Mesenteric fat pad (tissue), 1 donor: ENCODE data around the gene LIN52. TPM values are rescaled to one million over a fixed set of nuclear protein-coding genes. Genes with fewer than 3 reads are reported as not detected.

Experiments
- DNase-seq: peaks from one replicate; pipeline ENCODE4 v3.0.0-alpha.2; 2020; ENCODE audit warnings: low spot score
- total RNA-seq: library from RNA; stranded (reverse); fragmentation: NEBNext Ultra II Directional; extraction: Animal tissue kit (Norgen Biotek cat#: 25700); gene quantifications from one replicate; pipeline ENCODE4 v1.2.1, GENCODE V29; 2021
- donor health status: DM: yes; HTN: yes; CAD: no.

LIN52 gene
- total RNA-seq, 1 donor from 2014 or later: 9.2 TPM

DNA sequence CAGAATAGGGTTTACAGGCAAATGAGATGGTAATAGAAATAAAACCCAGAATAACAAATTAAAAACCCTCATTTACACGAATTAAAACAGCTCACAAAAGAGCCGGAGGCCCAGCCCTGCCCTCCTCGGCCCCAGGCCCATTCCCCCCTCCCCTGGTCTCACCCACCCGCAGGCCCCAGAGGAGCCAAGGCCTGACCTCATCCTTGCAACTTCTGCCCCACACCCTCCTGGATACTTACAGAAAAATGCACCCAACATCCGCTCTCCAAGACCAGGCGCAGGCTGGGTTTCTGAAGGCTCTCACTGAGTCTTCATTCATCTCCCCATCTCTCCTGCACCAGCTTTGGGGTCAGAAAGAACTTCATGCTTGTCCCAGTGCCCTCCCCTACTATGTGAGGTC is 138.3 kb downstream of the LIN52 start:
- no peak for DNase-seq

DNA sequence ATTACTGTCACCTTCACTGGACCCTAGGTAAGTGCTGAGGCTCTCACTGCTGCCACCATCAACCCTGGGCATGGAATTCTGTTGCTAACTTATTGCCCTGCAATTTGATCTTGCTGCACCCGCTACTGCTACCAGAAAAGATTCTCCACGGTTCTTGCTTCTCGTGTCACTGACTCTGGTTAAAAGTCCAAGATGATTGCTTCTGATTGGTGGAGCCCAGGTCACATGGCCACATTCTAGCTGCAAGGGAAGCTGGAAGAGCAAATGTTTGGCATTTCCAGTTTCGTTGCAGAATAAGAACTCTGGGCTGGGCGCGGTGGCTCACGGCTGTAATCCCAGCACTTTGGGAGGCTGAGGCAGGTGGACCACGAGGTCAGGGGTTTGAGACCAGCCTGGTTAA is 147.0 kb downstream of the LIN52 start:
- DNase-seq: no peak

DNA sequence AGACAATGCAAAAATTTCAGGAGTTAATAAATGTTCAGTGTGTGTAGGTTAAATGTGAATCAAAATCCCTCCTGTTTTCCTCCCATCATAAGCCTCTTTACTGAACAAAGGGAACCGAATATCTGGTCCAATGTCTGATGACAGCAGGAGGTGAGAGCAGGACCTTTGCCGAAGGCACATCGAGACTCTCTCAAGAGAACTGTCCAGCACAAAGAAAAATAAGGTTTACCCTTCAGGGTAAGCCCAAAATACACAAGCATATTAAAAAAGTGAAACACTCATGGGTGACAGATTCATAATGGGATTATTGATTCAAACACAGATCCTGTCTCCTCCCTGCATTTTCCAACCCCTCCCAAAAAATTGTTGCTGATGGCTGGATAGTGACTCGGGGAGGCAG is 150.3 kb downstream of the LIN52 start:
- no peak for DNase-seq

DNA sequence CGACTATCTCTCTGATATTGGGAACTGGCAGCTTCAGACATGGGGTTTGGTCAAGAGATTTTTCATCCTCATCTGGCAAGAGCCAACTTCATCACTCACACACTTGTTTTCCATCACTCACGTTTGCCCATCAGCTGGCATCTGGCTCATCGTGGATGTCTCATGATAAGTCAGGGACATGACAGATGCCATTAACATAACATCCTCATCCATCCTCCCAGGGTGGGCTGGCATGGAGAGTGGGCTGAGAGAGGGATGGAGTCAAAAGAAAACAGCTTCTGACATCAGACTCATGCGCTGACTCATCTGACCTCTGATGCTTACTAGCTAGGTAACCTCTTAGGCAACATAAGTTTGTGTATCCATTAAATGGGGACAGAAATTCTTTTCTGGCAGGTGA is 152.7 kb downstream of the LIN52 start:
- DNase-seq: no peak

DNA sequence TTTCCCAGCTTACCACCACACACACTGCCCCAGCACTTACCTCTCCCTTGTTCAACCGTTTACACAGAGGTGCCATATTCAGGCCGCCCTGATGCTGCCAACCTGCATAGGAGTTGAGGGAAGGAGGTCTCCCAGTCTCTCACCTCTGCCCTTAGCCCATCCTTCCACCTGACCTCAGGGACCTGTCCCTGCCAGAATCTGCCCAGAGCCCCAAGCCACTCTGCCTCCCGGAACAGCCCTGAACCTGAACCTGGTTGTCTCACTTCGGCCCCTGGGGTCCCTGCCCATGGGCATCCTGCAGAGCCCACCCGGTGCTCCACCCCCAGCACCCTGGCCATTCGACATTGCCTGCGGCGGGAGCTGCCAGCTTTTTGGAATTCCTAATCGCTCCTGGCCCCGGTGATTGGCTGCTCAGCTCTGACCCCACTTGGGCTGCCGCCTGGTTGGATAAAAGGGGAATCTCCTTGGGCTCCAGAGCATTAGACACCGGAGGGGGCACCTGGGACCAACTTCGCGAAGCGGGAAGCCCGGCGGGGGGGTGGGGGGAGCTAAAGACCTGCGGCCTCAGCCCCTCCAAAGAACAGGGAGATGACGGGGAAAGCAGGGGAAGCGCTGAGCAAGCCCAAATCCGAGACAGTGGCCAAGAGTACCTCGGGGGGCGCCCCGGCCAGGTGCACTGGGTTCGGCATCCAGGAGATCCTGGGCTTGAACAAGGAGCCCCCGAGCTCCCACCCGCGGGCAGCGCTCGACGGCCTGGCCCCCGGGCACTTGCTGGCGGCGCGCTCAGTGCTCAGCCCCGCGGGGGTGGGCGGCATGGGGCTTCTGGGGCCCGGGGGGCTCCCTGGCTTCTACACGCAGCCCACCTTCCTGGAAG is 154.5 kb downstream of the LIN52 start, which contains the start of gene VSX2:
VSX2 (plus strand) TSS at position 476 of the 874 bp plus-strand sequence; CDS start at position 589, 113 bp downstream.
- DNase-seq: no peak

DNA sequence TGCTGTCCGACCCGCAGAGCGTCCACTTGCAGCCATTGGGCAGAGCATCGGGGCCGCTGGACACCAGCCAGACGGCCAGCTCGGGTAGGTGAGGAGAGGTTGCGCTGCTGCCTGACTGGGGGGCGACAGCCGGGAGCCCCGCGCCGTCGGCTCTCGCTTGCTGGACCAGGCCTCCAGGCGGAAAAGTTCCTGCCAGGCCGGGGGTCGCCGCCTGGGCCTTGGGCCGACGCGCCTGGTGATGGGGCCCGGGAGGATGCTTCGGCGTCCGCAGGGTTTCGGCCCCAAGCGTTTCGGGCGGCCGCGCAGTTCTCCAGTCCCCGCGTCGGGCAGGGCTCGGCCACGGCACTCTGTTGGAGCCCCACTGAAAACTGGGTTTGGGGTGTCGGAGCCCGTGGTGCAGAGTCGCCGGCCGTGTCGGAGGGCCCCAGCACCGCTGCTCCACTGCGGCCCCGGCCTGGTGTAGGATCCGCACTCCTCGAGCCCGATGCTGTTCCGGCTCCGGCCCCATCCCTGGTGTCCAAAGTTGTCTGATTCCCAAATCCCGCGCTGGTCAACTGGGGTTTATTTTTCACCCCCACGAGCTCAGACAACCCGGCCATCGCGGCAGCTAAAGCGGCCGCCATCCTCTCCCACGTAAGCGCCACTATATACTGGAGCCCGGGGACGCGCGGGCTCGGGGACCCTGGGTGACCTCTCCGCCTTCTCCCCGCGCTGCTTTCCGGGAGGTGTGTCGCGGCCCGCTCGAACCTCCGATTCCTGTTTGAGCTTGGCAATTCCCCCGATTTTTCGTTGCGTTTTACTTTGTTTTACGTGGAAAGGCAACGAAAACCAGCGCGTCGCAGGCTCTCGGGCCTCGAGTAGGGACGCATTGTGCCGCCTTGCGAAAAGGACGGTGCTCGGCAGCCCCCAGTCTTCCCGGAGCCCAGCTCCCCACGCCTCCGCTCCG is 155.4 kb downstream of the LIN52 start:
- DNase-seq: no peak

DNA sequence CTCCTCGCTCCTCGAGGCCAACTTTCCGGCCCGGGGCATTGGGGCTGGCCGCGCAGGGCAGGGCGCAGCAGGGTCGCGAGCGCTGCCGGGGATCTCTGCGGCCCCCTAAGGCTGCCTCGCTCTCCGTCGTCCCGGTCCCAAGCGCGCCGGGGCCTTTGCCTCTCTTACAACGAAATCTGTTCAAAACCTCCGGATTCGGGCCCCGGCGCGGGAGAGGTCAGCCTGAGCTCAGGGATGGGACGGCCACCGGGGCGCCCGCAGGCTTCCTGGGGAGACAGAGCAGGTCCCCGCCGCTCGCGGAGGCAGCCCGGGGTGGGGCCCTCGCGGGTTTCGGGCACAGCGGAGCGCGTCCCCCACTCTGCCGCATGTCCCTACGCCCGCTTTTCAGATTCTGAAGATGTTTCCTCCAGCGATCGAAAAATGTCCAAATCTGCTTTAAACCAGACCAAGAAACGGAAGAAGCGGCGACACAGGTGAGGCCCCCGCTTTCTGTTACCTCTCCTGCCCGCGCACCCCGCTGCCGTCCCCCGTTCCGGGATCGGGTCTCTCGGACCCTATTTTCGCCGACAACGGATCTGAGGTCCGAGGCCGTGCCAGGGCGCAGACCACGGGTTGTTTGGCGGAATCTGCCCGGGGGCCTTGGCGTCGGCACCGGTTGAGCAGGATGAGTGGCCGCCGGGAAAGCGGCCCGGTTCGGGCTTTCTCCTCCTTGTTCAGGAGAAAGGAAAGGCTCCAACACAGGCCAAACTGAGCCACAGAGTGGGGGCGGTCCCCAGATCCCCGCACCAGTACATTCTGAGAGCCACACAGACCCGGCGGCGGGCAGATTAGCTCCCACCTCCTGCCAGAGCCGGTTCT is 156.3 kb downstream of the LIN52 start:
- DNase-seq: no peak

DNA sequence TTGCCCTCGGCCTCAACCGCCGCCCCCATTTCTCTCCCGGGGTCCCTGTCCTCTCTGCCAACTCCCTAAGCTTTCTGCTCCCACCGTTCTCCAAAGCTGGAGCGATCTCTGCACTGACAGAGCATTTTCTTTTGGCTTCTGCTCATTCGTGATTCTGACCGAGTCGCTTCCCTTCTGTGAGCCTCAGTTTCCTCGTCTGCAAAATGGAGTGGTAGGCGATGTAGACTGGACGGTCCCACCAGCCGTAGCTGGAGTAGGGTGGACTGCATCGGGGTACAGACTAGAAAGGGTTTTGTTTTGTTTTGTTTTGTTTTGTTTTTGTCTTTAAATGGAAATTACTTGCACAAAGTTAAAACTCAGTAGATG is 156.9 kb downstream of the LIN52 start:
- no peak for DNase-seq

DNA sequence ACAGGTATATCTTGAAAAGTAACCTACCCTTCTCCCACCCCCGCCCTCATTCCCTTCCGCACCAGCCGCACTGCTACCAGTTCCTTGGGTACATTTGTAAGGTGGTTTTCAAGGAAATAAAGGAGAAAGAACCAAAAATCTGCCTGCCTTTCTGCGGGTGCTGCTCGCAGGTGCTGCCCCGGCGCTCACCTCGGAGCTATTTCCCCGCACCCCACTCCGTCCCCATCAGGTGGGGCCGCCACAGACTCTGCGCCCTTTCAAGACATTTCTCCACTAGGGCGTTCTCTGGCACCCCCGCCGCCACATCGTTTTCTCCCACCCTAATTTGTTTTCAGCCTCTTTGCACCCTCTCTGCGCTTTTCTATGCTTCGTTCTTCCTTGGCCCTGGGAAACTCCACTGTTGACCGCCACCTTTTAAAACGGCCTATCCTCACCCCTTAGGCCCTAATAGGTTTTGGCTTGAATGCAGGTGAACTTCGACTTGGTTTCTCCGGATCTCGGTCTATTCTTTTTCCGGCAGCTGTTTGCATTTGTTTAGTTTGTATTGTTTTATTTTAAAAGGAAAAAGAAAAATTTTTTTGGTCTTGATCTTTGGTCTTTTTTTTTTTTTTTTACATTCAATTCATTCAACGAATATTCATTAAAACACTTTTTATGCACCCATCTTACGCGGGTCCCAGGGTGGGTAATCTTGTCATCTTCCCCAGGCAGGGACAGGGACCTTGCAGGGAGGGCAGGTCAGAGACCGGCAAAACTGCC is 157.4 kb downstream of the LIN52 start:
- DNase-seq: no peak

DNA sequence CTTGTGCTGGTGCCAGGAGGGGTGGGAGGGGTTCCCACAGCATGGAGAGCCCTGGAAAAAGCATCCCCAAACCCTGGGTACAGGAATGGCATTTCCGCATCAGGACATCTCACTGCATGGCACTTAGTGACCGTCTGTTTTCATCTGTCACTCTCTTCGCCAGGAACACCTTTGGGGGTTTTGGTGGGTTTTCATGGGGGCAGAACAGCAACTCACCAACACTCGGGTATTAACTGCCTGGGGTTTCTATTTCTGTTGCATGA is 158.0 kb downstream of the LIN52 start:
- no peak for DNase-seq

DNA sequence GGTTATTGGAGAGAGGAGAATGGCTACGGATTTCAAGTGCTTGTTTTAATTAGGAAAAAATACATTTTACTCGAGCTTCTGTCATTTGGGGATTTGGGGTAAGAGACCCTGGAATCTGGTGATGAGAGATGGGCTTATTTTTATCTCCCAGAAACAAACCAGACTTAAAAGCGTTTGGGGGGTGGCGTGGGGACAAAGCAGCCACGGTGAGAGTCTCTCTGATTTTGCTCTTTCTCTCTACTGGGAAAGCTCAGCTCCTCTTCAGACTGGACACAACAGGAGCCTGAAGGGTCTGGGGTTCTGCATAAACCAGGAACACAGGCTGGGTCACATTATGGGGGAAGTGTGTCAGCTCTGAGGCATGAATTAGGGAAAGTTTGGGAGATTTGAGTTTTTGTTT is 158.3 kb downstream of the LIN52 start:
- DNase-seq: no peak

DNA sequence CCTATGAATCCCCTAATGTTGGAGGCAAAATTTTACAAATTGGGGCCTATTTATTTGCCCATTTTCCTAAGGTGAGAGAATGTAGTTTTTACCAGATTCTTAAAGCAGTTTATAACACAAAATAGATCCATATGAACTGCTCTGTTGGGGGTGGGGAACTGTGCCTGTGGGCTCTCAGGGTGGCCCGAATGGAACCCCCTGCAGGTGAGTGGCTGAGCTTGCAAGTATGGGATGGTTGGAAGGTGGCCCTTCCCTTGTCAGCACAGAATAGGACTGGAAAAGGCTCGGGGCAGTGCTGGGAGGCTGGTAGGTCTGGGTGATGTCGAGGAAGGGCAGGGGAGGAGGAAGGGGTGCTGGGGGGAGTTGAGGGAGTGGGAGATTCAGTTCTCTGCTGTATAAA is 159.4 kb downstream of the LIN52 start:
- no peak for DNase-seq

DNA sequence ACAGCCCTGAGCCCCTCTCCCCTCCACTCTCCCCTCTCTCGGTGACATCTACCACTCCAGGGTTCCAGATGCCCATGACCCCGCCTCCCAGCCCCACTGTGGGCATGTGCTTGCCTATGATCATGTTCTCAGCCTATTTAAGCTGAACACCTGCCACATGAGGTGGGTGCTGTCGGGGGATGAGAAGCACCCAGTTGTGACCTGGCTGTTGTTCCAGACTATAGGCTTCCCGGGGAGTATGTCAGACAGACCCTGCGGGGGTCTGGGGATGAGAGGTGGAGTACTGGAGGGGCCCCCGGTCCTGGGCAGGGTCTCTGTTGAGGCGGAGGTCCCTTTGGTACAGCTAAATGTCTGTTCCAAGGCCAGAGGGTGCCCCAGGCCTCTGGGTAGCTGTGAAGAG is 160.5 kb downstream of the LIN52 start:
- DNase-seq: no peak

DNA sequence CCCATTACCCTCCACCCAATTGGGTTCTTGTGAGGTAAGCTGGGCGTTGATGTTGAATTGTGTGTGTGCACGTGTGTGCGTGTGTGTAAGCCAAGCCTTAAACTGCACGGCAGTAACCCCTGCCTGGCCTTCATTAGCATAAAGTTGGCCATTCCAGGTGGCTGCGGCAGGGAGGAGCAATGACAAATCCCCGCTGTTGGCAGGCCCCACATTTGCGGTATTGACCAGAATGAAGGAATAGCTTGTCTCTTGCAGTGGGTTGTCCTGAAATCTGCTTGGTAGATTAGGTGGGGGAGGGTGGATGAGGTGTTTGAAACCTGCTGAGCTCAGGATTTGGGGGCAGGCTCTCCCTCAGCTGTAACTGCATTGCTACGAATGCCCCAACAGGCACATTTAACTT is 161.8 kb downstream of the LIN52 start:
- DNase-seq: no peak

DNA sequence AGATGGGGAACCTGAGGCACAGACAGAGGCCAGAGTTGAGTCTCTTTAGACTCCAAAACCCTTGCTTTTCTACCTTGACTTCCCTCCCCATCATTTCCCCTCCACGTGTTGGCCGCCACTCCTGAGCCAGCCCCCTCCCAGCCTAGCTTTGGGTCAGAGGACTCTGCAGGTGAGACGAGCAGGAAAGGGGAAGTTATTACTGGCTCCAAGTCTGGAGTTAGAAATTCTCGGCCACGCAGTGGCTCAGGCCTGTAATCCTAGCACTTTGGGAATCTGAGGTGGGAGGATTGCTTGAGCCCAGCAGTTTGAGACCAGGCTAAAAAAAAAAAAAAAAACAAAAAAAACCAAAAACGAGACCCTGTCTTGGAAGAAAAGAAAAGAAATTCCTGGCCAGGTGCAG is 163.3 kb downstream of the LIN52 start:
- no peak for DNase-seq

DNA sequence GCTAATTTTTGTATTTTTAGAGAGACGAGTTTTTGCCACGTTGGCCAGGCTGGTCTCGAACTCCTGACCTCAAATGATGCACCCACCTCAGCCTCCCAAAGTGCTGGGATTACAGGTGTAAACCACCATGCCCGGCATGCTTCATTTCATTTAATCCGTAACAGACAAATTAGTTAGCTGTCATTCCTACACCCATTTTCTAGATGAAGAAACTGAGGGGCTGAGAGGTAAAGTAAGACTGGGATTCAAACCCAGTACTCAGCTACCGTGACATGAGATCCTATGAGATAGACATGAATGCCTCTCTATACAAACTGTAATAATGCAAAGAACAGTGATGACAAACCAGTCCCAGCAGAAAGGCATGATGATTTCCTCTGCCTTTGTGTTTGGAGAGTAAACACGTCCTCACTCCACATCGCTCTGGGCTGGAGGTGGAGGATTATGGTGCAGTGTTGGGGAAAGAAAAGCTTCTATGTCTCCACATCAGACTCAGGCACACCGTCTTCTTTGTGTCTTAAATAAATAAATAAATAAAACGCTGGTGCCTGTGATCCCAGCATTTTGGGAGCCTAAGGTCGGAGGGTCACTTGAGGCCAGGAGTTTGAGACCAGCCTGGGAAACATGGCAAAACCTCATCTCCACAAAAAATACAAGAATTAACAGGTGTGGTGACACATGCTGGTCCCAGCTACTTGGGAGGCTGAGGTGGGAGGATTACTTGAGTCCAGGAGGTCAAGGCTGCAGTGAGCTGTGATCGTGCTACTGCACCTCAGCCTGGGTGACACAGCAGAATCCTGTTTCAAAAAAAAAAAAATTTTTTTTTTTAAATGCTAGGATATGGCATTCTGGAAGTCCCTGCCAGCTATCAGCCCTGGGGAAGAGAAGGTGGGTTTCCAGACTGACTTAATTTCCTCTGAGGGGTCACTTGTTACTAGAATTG is 164.9 kb downstream of the LIN52 start:
- DNase-seq: no peak
